HT1080 (cell line): ENCODE measurements around the gene TDRD7. TPM values are rescaled to one million over a fixed set of nuclear protein-coding genes. Genes with fewer than 3 reads are reported as not detected.

Experiments used
- DNase-seq: peaks from one replicate; pipeline ENCODE4 v3.0.0-alpha.2; 2015; ENCODE audit warnings: low read depth
- total RNA-seq: library from RNA; depleted of rRNA; stranded (reverse); fragments of >200 nt; shearing (Covaris generic); gene quantifications from 2 replicates; pipeline ENCODE4 v1.2.3, GENCODE V29; 2014

The TDRD7 gene
- total RNA-seq, 1 experiment from 2014 or later = 7.2 TPM

GRCh38 chr9:97386733-97387503 lies 25.0 kb upstream of the TDRD7 start:
- DNase-seq = peak; percentile 56

- DNase-seq = no peak
Measured at GRCh38 chr9:97387504-97387886, 24.4 kb upstream of the TDRD7 start.

- DNase-seq = no peak
Measured at GRCh38 chr9:97387936-97388684, 23.8 kb upstream of the TDRD7 start.

- peak; percentile 24 for DNase-seq
Measured at GRCh38 chr9:97388721-97389238, 23.1 kb upstream of the TDRD7 start.

GRCh38 chr9:97389249-97389648 lies 22.6 kb upstream of the TDRD7 start:
- no peak for DNase-seq

GRCh38 chr9:97390791-97391406 lies 21.0 kb upstream of the TDRD7 start:
- DNase-seq = peak; percentile 48

GRCh38 chr9:97394881-97395280 lies 17.0 kb upstream of the TDRD7 start:
- DNase-seq = no peak

GRCh38 chr9:97395745-97396144 lies 16.2 kb upstream of the TDRD7 start:
- DNase-seq = no peak

GRCh38 chr9:97396256-97396655 lies 15.6 kb upstream of the TDRD7 start:
- no peak for DNase-seq

GRCh38 chr9:97397220-97397619 lies 14.7 kb upstream of the TDRD7 start:
- DNase-seq = peak; percentile 83

GRCh38 chr9:97398999-97399758 lies 12.7 kb upstream of the TDRD7 start:
- DNase-seq = peak; percentile 86

- DNase-seq = no peak
Measured at GRCh38 chr9:97403746-97404316, 8.1 kb upstream of the TDRD7 start.

GRCh38 chr9:97405551-97405950 lies 6.3 kb upstream of the TDRD7 start:
- DNase-seq = no peak

GRCh38 chr9:97406620-97407177 lies 5.2 kb upstream of the TDRD7 start:
- DNase-seq = no peak

- DNase-seq = no peak
Measured at GRCh38 chr9:97408562-97408961, 3.3 kb upstream of the TDRD7 start.

- DNase-seq = no peak
Measured at GRCh38 chr9:97411440-97411788, 482 bp upstream of the TDRD7 start.

- no peak for DNase-seq
Measured at GRCh38 chr9:97412626-97413385, 910 bp downstream of the TDRD7 start.

GRCh38 chr9:97413462-97413861 lies 1.6 kb downstream of the TDRD7 start:
- DNase-seq = no peak

- DNase-seq = no peak
Measured at GRCh38 chr9:97415146-97415545, 3.2 kb downstream of the TDRD7 start.

GRCh38 chr9:97418880-97419279 lies 7.0 kb downstream of the TDRD7 start:
- no peak for DNase-seq
